Adrenal gland (tissue), 5 donors: ENCODE measurements around the gene TBC1D30.

Experiments used
- POLR2A ChIP-seq, 2 donors: fragments of 450-650 bp; IDR thresholded peaks; one replicate each; pipeline ENCODE4 v1.6.1; 2017; ENCODE audit warnings: antibody characterized with exemption in 2 of 2, mild to moderate bottlenecking in 2 of 2, moderate library complexity in 1 of 2
- TF ChIP-seq, protein P1 (sequence below), 6 experiments: fragments of 450-650 bp in 4 of 6; fragments of 200-600 bp in 2 of 6; sonication (generic) in 1 of 6; IDR thresholded peaks; 1 replicate in 5 of 6; 2 replicates in 1 of 6; pipeline versions ENCODE4 v1.5.1 to v1.8.0; 2016 to 2021; ENCODE audit warnings: antibody characterized with exemption in 6 of 6, mild to moderate bottlenecking in 2 of 6, moderate library complexity in 1 of 6
- donor health status: DM: no; HTN: no; CAD: no.

DNA sequence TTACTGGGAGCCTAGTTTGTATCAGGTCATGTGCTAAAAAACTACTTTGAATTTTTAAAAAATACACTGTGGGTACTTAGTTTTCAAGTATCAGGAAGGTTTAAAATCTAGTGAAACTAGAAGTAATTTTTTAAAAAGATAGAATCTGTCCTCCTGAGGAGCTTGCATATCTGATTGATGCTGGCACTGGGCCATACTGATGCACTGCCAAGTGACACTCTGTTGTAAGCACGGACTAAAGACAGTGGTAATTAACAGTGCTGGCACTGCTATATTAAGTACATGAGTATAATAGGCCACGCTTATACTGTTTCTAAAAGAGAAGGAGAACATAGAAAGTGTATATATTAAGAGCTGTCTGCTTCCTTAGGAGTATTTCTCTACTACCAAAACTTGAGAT lies 10.0 kb upstream of the TBC1D30 start:
- TF ChIP-seq, protein P1, sequence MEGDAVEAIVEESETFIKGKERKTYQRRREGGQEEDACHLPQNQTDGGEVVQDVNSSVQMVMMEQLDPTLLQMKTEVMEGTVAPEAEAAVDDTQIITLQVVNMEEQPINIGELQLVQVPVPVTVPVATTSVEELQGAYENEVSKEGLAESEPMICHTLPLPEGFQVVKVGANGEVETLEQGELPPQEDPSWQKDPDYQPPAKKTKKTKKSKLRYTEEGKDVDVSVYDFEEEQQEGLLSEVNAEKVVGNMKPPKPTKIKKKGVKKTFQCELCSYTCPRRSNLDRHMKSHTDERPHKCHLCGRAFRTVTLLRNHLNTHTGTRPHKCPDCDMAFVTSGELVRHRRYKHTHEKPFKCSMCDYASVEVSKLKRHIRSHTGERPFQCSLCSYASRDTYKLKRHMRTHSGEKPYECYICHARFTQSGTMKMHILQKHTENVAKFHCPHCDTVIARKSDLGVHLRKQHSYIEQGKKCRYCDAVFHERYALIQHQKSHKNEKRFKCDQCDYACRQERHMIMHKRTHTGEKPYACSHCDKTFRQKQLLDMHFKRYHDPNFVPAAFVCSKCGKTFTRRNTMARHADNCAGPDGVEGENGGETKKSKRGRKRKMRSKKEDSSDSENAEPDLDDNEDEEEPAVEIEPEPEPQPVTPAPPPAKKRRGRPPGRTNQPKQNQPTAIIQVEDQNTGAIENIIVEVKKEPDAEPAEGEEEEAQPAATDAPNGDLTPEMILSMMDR (IDR thresholded peaks at IDR 0.05) = no peak
- TF ChIP-seq POLR2A (IDR thresholded peaks at IDR 0.05) = no peak
